CD4-positive, alpha-beta T cell treated with Interleukin-17A for 4 hours (primary cell): Measurements from ENCODE around the gene CAV1.
"Not testable (repeated sequence)": the region's sequence is repeated elsewhere in the genome, so short reads cannot be mapped to it uniquely, and the experiment has no call there.

Experiments used
- DNase-seq: peaks from one replicate; pipeline ENCODE4 v3.0.0-alpha.2; 2020; ENCODE audit warnings: mixed read lengths

Gene CAV1

DNA sequence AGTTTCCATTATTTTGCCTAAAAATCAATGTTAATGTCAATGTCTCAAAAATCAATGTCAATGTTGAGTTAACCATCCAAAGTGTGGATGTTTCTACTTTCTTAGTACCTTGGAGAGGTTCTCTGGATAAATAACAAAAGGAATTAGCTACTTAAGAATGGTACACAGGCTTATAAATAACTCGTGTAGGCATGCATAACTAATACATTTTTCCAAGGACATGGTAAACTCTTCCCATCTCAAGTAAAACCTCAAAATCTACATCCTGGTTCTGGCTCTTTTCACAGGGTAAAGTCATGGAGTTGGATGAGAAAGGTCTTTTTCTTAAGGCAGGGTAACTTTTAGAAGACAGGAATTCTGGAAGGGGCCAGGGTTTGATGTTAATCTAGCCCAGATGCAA lies 59.9 kb downstream of the CAV1 start:
- DNase-seq = no peak

DNA sequence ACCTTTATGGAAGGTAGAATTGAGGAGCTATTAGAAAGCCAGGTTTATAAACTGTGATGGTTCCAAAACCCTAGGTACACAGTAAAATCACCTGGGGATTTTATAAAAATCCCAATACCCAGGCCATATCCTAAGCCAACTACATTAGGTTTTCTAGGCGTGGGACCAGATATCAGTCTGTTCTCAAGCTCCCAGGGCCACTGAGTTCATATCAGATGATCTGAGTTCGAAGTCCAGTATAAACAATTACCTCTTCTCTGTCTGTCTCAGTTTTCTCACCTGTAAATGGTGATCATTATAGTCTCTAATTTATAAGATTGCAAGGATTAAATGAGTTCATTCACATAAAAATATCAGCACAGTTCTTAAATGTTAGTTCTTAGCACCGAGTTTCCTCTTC lies 60.6 kb downstream of the CAV1 start:
- DNase-seq = no peak

DNA sequence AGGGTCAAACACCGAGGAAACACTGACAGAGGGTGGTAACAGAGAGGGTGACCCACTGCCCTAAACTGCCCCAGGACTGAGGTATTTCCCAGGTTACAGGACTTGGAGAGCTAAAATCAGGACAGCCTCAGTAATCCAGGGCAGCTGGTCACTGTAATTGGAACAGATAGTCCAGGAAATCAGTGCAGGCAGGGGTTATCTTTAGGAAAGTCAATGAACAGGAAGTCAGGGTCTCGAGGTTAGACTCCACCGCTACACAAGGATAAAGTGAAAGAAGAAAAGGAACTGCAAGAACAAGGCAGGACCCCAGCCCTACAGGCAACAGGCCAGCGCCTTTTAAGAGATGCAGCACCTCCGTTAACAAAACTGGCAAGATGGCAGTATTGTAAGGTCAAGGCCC lies 61.1 kb downstream of the CAV1 start:
- DNase-seq = no peak

DNA sequence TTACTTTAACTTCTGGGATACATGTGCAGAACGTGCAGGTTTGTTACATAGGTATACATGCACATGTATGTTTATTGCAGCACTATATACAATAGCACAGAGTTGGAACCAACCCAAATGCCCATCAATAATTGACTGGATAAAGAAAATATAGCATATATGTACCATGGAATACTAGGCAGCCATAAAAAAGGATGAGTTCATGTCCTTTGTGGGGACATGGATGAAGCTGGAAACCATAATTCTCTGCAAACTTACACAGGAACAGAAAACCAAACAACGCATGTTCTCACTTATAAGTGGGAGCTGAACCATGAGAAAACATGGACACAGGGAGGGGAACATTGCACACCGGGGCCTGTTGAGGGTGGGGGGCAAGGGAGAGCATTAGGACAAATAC lies 62.4 kb downstream of the CAV1 start:
- DNase-seq = not testable (repeated sequence)

DNA sequence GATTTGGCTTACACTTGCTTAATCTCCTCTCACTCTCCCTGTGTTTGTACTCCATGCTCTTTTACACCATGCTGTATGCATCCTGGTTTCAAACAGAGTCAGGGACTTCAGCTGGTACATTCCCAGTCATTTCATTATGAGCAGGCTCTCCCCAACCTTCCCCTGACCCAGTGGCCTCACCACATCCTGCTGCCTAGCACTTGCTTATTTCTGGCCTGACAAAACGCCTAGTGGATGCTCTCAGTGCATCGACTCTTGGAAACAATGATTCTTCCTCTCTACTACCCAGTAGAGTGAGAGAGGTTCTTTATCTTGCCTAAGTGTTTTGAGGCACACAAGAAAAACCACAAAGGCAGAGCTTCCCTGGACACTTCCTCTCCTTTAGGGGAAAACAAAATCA lies 63.4 kb downstream of the CAV1 start:
- no peak for DNase-seq

DNA sequence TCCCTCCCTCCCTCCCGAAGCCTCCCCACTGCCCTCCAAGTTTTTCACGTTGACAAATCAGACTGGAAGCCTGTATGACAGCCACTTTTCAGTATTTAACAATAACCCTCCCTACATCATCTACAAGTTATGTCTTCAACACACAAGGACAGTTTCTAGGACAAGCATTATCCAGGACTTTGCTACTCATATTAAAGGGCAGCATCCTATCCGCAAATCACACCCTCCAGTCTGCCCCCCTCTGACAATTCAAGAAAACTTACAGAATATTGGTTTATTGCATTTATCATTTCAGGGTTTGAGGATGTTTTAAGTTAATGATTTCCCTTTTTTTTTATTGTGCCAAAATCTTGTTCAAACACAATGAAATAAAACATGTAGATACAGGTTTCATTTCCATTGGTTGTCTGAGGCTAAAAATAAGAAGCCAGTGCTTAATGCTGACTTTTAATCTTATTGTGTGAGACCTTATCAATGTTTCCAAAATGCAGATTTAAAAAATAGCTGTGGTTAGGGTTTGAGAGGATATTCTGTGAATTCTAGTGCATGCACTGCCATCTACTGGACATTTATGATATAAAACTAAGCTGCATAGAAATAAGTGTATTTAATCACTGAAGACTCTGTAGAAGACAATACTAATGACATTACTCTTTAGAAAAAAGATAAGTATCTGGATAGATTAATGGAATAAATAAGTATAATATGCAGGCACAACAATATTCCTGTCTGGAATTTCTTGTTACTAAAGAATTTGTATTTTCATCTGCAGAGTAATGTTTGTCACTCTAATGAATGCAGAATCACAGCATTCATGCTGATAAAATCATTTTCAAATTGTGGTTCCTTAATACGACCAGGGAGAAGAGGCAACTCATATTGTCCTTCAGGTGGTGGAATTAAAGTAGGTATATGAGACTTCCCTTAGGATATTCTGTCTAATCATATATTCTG lies 64.1 kb downstream of the CAV1 start:
- no peak for DNase-seq

DNA sequence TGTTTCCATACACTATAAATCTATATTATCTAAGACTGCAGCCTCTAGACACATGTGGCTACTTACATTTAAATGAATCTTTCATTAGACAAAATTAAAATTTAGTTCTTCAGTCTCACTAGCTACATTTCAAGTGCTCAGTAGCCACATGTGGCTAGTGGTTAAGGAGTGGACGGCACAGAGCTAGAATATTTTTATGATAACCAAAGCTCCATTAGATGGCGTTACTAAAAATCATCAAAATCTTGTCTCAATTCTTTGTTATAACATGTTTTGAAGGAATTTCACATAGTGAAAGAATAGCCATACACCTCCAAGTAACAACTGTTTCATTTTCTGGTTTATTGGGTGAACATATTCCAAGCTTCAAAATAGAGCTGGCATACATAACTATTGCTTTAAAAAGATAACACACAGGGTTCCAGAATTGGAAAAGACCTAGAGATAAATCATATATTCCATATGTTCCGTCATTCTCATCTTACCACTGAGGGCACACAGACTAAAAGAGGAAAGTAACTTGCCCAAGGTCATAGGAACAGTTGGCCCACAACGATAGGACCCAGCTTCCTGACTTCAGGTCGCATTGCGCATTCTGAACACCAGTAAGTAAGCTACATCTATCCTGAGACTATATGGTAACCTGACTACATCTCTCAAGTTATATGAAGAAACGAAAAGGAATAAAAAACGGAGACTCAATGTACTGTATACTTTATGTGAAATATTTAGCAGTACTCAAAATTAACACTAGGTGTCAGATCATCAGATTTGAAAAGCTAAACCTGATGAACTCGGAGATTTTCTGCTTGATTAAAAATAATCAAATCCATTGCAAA lies 66.6 kb downstream of the CAV1 start:
- no peak for DNase-seq

DNA sequence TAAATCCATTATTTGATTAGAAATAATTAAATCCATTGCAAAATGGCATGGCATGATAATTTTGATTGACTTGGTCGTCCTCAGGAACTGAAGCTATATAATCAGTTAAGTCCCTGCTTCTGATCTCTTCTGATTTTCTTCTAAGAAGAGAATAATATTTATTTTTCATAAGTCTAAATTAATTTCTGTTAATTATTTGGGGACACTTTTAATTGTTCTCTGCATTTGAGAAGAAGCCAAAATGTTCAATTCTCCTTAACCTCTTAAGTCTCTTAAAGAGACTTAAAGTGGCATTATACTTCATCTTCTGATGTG lies 67.2 kb downstream of the CAV1 start:
- DNase-seq = no peak

DNA sequence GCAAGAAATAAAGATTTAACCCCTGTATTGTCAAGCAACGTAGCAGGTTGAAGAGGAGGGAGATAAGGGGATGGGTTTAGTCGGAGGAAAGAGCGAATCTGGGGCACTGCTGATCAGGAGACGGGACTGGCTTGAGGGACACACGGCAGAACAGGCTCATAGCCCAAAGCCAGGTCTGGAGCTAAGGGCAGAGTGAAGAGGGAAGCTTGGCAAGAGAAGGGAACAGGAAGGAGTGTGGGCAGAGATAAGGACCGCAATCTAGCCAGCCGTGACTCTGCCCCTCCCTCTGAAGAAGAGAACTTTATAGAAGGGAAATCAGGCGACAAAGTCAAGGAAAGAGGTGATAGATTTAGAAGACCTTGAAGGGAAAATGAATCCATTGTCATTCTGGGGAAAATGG lies 67.6 kb downstream of the CAV1 start:
- DNase-seq = no peak

DNA sequence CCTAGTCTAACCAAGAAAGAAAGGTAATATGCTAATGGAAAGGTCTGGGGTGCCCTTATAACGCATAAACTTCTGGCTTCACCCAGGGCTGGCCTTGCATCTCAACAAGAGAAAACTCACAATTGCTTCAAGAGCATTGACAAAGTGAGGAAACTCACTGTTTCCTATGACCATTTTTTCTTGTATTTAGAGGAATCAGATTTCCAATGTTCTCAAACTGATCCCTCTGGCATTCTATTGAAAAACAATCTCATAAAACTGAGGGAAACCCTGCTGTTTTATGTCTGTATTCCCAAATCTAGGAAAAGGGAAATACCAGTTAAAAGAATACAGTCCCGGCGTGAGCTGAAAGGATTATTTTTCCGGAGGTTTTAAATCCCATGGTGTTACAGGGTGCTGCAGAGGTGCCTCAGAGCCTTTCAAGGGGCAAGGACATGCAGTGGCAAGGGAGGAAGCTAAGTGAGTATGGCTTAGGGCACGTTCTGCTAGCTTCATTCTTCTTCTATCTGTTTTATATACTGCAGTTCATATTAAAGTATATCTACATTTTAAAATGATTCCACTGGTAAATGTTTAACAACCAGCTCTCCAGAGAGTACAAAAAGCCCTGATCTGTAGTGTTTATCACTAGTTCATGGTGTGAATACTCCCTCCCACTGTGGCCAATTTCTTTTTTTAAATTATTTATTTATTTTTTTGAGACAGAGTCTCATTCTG lies 68.7 kb downstream of the CAV1 start:
- no peak for DNase-seq

DNA sequence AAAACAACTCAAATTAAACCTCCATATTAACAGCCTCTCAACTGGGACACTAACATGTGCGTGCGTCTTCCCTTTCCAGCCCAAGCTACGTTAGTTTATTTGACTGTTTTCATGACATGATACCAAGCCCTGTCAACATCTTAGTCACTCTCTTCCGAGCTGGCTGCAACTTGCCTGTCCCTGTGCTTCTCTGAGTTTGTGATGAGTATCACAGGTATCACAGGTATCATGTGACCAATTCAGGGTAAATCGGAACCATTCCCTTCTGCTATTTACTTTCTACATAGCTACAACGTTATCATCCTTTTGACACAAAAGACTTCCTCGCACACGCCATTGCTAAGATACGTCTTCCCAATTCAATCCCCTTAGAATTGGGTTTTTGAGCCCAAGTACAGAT lies 70.2 kb downstream of the CAV1 start:
- no peak for DNase-seq

DNA sequence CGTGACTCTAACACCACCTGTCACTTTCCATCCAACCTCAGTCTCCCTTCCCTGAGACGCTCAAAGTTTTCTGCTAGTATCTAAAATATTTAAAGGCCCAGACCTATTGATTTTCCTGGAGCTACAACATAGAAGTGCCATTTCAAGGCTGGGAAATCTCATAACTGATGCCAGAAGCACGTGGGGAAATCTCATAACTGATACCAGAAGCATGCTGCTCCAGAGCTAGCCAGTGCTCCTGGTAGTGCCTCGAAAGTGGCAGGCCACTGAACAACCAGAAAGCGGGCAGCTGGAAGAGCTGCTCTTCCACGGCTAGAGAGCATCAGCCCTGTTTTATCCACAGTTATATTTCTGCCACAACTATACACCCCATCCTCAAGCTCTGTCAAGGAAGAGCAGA lies 72.5 kb downstream of the CAV1 start:
- no peak for DNase-seq

DNA sequence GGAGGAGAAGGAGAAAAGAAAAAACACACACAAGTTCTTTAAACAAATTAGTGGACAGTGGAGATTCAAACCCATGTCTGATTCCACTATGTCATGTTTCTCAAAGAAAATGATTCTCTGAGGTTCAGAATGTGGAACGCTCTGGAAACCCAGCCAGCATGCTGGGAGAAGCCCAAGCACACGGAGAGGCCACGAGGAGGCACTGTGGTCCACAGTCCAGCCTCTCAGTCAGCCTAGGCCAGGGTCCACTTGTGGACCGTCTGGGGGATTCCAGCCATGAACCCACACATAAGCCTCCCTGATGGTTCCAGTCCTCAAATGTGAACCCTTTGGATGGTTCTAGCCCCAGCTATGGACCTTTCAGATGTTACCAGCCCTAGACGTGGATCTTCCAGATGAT lies 73.4 kb downstream of the CAV1 start:
- DNase-seq = no peak

DNA sequence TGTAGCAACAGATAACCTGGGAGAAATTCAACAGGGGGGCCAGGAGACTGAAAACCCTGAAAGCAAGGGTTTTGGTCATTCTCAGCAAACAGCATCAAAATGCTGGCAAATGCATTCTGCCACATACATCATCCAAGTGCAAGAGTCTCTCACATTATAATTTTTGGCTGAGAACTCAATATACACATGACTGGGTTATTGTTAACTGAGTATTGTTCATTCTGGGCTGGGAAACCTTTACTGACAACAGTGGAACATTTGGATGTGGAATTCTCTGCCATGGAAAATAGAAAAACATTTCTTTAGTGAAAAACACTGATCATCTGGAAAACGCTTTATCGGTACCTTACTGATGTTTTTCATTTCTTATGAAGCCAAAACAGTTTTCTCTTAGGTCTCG lies 74.0 kb downstream of the CAV1 start:
- DNase-seq = no peak

DNA sequence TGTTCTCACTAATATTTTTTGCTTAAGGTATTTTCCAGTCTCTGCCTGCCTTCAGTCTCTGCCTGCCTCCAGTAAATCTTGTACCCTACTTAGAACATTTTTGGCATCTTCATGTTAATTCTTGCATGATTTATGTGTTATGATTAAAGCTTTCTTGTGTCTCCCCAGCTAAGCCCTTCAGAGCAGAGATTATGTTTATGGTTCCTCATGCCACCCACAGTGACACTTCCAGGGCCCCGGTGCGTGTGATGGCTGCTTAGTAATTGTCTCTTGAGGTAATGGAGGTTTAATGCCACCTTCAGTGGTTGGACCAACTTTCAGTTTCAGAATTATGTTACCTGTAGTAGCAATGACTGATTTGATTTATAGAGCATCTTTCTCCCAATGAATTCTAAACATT lies 76.6 kb downstream of the CAV1 start:
- no peak for DNase-seq

DNA sequence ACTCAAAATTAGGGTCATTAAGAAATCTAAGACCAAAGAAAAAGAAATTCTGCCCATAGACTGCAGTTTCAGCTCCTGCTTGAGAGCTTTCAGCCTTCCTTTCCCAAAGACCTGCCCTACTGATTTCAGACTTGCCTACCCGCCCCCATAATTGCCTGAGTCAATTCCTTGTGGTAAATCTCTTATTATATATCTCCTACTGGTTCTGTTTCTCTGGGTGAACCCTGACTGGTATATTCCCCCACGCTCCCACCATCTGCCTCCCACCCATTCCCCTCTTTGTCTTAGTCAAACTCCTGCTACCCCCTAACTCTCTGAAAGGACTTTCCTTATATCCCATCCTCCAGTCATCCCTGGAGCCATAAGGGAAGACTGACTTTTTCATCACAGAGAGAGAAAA lies 82.5 kb downstream of the CAV1 start:
- no peak for DNase-seq

DNA sequence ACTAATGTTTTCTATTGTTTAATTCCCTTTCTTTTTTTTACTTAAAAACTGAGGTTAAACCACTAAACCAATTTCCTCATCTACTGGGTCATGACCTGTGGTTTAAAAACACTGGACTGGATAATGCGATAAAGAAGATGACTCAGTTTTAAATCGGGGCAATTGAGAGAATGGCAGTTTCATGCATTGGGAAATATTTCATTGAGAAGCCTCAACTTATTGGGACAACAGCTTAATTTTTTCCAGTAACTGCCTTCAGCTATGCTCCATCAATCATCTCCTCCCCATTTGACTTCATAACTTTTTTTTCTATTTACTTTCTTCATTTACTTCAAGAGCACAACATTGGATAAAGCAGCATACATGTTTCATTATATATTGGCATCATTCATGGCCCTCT lies 85.4 kb downstream of the CAV1 start:
- no peak for DNase-seq

DNA sequence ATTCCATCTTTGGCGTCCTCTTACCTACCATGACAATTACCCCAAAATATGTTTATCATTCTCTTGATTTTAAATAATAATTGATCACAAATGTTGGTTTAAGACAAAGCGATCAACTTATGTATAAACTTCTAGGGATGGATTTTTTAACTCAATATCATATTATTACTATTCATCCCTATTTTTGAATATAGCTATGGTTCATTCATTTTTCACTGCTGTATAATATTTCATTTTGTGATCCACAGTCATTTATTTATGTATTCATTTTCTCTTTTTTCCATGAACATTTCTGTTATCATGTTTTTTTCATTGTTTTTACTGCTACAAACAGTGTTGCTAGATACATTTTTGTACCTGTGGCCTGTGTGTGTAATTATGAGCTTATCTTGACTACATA lies 85.9 kb downstream of the CAV1 start:
- no peak for DNase-seq
